ENCODE data around the gene SNTA1. TPM values are rescaled to one million over a fixed set of nuclear protein-coding genes. Genes with fewer than 3 reads are reported as not detected.

SNTA1 gene
- total and polyA plus RNA-seq, 2 of the 13 experiments (the other 11 are each of a cell fraction or from before 2014, with no cell fraction given), result 16.4 to 18.3 TPM

GRCh38 chr20:33443512-33444239, at the start of gene SNTA1 (continued):
- no peak for TF ChIP-seq NKX3-1 (CRISPR knock-in tag; IDR thresholded peaks at IDR 0.05)
- TF ChIP-seq ZNF17 (CRISPR knock-in tag; IDR thresholded peaks at IDR 0.05), result no peak
- no peak for TF ChIP-seq E2F5 (CRISPR knock-in tag; conservative IDR thresholded peaks at IDR 0.05)
- no peak for TF ChIP-seq ZSCAN5A (CRISPR knock-in tag; IDR thresholded peaks at IDR 0.05; ENCODE audit: borderline replicate concordance)
- no peak for TF ChIP-seq MAFK (conservative IDR thresholded peaks at IDR 0.05 in 1 of 2, IDR thresholded peaks at IDR 0.05 in 1 of 2; ENCODE audit: low read length in 2 of 2)
- TF ChIP-seq KLF11 (CRISPR knock-in tag; IDR thresholded peaks at IDR 0.05), result peak; percentile 65; the same call in 1 of the 2 replicates
- no peak for TF ChIP-seq PREB (CRISPR knock-in tag; IDR thresholded peaks at IDR 0.05)
- TF ChIP-seq ZNF326 (CRISPR knock-in tag; IDR thresholded peaks at IDR 0.05; ENCODE audit: borderline replicate concordance), result 0 out of 2 replicates have a peak, but pooled peaks have one; percentile 45
- no peak for TF ChIP-seq SIX4 (CRISPR knock-in tag; IDR thresholded peaks at IDR 0.05)
- TF ChIP-seq LBX2 (CRISPR knock-in tag; IDR thresholded peaks at IDR 0.05; ENCODE audit: borderline replicate concordance), result no peak; the same call in 1 of the 2 replicates
- TF ChIP-seq BATF2 (CRISPR knock-in tag; IDR thresholded peaks at IDR 0.05), result no peak; the same call in 1 of the 2 replicates
- no peak for TF ChIP-seq ARID3A (IDR thresholded peaks at IDR 0.05; ENCODE audit: low read depth, low read length)
- TF ChIP-seq HNRNPL (IDR thresholded peaks at IDR 0.05; ENCODE audit: low read depth, low read length), result peak; percentile 77; the same call in 1 of the 2 replicates
- no peak for TF ChIP-seq ZNF841 (CRISPR knock-in tag; IDR thresholded peaks at IDR 0.05; ENCODE audit: borderline replicate concordance)
- TF ChIP-seq BRF2 (CRISPR knock-in tag; IDR thresholded peaks at IDR 0.05), result no peak
- peak; percentile 29; the same call in 1 of the 2 replicates for TF ChIP-seq THAP11 (CRISPR knock-in tag; IDR thresholded peaks at IDR 0.05)
- TF ChIP-seq HBP1 (CRISPR knock-in tag; IDR thresholded peaks at IDR 0.05; ENCODE audit: low read depth), result no peak; the same call in 1 of the 2 replicates
- no peak for TF ChIP-seq PAWR (CRISPR knock-in tag; IDR thresholded peaks at IDR 0.05; ENCODE audit: borderline replicate concordance)
